GM19467 (cell line): Measurements from ENCODE around the gene ZNF862.

ENCODE experiments used
- ATAC-seq: cut with Tn5 transposase; IDR thresholded peaks from one replicate; pipeline ENCODE4 v1.9.1; 2021; ENCODE audit warnings: mild to moderate bottlenecking, moderate library complexity; ENCODE audit not compliant: unreplicated experiment

The ZNF862 gene

GRCh38 chr7:149838224-149838991 lies at the start of gene ZNF862:
Gene ZNF862, plus strand, starts transcription at chr7:149838375. Its CDS starts 237 bp downstream, at chr7:149838612.
- peak; percentile 98 for ATAC-seq

- no peak for ATAC-seq
These were observed 49.1 kb upstream of the ZNF862 start for GRCh38 chr7:149789101-149789500.

DNA sequence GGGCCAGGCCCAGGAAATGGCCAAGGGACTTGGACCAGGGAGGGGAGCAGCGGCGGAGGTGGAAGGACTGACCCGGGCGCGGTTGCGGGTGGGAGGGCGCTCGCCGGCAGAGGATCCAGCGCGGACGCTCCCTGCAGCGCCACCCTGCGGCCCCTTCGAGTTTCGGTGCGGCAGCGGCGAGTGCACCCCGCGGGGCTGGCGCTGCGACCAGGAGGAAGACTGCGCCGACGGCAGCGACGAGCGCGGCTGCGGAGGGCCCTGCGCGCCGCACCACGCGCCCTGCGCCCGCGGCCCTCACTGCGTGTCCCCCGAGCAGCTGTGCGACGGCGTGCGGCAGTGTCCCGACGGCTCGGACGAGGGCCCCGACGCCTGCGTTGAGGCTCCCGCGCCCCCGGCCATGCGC lies 48.0 kb upstream of the ZNF862 start:
- no peak for ATAC-seq

DNA sequence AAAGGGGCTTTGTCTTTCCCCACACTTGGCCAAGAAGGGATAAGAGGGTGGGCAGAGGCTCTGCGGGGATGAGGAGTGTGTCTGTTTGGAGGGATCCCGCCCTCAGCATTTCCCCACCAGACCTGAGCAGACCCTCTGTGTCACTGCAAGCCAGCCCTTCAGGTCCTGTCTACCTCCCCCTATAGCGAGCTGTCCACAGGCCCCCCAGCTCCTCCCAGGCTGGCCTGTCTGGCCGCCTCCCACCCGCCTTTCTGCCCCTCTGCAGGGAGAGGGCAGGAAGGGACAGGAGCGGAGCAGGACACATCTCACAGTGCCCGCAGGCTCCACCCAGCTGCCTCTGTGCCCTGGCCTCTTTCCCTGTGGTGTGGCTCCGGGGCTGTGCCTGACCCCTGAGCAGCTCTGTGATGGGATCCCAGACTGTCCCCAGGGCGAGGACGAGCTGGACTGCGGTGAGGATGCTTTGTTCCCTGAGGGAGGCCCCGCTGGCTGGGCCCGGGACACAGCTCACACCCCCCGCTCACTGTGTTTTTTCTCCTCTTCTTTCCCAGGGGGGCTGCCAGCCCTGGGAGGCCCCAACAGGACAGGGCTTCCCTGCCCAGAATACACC lies 47.3 kb upstream of the ZNF862 start:
- no peak for ATAC-seq

DNA sequence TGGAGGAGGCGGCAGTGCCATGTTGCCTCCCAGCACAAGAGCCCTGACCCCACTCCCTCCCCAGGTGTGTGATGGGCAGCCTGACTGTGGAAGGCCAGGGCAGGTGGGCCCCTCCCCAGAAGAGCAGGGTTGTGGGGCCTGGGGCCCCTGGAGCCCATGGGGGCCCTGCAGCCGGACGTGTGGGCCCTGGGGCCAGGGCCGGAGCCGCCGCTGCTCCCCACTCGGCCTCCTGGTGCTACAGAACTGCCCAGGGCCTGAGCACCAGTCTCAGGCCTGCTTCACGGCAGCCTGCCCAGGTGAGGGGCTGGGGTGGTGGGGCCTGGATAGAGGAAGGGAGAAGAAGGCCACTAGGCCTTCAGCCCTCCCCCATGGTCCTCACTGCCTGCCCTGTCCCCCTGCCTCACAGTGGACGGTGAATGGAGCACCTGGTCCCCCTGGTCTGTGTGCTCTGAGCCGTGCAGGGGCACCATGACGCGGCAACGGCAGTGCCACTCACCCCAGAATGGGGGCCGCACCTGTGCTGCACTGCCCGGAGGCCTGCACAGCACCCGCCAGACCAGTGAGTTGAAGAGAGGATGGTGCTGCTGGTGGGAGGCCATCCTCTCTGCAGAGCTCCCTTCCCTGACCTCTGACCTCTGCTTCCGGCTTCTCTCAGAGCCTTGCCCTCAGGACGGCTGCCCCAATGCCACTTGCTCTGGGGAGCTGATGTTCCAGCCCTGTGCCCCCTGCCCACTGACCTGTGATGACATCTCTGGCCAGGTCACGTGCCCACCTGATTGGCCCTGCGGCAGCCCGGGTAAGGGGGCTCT lies 46.6 kb upstream of the ZNF862 start:
- ATAC-seq: no peak

DNA sequence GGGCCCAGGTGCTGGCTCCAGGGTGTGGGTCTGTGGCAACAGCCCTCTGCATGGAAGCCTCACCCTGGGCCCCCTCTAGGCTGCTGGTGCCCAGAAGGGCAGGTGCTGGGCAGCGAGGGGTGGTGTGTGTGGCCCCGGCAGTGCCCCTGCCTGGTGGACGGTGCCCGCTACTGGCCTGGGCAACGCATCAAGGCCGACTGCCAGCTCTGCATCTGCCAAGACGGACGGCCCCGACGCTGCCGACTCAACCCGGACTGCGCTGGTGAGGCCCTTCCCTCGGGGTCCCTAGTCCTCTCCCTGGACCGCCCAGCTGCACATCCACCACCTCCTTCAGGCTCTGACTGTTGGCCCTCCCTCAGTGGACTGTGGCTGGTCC lies 46.0 kb upstream of the ZNF862 start:
- no peak for ATAC-seq

DNA sequence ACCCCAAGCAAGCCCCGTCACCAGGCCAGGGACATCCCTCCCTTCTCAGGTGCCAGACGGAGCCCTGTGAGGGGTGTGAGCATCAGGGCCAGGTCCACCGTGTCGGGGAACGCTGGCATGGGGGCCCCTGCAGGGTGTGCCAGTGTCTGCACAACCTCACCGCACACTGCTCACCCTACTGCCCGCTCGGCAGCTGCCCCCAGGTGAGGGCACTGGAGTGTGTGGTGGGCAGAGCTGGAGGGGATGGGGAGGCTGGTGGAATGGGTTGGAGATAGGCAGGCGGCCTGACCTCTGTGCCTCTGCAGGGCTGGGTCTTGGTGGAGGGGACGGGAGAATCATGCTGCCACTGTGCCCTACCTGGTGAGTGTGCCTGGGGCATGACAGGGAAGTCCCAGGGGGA lies 44.9 kb upstream of the ZNF862 start:
- ATAC-seq: no peak

DNA sequence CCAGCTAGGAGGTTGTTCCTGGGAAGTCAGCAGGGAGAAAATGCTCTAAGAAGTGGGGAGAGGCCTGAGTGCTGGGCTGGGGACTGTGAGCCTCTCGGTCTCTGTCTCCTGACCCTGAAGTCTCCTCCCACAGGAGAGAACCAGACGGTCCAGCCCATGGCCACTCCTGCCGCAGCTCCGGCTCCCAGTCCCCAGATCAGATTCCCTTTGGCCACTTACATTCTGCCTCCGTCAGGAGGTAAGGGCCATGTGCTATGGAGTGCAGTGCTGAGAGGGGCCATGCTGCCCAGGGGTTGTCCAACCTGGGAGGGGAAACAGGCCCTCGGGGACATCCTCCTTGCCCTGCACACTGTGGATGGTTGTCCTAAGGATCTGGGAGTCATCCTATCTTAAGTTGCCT lies 43.5 kb upstream of the ZNF862 start:
- no peak for ATAC-seq

DNA sequence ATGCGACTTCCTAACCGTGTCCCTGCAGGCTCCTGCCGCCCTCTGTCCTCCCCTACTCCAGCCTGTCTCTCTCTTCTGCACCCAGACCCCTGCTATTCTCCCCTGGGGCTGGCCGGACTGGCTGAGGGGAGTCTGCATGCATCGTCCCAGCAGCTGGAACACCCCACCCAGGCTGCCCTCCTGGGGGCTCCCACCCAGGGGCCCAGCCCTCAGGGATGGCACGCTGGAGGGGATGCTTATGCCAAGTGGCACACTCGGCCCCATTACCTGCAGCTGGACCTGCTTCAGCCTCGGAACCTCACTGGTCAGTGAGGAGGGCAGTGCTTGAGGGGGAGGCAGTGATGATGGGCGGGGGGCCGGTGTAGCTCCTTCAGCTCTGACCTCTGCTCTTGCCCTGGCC lies 43.0 kb upstream of the ZNF862 start:
- no peak for ATAC-seq

GRCh38 chr7:149796287-149796860 lies 41.8 kb upstream of the ZNF862 start:
- no peak for ATAC-seq

DNA sequence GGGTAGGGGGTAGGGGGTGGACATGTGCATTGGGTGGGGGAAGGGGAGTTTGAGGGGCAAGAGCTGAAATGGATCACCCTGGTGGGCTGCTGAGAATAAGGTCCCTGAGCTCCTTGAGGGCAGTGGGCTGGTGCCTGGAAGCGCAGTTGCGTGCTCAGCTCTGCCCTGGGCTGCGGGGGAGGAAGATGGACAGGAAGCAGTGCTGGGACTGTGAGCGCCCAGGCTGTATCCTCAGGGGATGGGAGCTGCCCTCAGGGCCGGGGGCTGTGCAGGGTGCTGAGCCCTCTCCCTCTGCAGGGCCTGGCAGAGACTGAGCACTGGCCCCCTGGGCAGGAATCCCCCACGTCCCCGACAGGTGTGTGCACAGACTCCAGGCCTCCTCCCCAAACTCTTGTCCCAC lies 40.4 kb upstream of the ZNF862 start:
- no peak for ATAC-seq

DNA sequence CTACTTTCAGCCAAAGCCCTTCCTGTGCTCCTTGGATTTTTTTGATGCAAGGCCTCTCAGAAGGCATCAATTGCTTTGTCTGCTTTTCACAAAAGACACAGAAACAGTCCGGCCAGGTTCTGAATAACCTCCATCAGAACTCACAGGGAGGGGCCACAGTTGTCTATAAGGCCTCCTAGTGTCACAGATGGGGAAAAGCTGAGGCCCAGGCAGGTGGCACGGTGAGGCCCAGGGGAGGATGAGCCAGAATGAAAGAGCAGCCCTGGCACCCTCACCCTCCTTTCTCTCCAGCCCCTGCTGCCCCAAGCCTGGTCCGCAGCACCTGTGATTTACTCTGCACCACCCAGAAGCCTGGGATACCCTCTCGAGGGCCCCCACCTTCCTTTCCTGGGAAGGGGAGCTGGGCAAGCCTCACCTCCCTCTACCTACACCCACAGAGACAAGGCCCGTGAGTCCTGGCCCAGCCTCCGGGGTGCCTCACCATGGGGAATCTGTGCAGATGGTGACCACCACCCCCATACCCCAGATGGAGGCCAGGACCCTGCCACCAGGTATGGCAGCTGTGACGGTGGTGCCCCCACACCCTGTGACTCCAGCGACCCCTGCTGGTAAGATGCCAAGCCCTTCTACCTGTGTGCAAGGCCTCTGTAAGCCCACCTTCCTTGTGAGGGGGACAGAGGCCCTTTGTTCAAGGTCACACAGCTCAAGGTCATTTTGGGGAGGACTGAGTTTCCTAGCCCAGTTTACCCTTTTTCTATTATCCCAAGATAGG lies 38.6 kb upstream of the ZNF862 start:
- ATAC-seq: no peak

- no peak for ATAC-seq
These were observed 38.0 kb upstream of the ZNF862 start for GRCh38 chr7:149800169-149800555.

GRCh38 chr7:149801002-149801566 lies 37.1 kb upstream of the ZNF862 start:
- ATAC-seq: no peak

DNA sequence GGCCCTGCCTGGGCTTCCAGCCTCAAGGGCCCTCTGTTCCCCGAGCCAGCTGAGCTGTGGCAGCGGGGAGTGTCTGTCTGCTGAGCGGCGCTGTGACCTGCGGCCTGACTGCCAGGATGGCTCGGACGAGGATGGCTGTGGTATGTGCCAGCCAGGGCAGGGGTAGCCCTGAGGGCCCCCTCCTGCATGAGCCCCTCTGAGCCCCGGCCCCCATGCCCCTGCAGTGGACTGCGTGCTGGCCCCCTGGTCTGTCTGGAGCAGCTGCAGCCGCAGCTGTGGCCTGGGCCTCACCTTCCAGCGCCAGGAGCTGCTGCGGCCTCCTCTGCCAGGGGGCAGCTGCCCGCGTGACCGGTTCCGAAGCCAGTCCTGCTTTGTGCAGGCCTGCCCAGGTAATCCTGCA lies 36.4 kb upstream of the ZNF862 start:
- ATAC-seq: no peak

DNA sequence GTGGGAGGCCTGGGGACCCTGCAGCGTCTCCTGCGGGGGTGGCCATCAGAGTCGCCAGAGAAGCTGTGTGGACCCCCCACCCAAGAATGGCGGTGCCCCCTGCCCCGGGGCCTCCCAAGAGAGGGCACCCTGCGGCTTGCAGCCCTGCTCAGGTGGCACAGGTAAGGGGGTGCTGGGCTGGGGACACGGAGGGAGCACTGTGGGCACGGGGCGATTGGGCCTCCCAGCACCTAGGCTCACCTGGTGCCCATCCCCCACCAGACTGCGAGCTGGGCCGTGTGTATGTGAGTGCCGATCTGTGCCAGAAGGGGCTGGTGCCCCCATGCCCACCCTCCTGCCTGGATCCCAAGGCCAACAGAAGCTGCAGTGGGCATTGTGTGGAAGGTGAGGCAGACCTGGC lies 35.2 kb upstream of the ZNF862 start:
- no peak for ATAC-seq

DNA sequence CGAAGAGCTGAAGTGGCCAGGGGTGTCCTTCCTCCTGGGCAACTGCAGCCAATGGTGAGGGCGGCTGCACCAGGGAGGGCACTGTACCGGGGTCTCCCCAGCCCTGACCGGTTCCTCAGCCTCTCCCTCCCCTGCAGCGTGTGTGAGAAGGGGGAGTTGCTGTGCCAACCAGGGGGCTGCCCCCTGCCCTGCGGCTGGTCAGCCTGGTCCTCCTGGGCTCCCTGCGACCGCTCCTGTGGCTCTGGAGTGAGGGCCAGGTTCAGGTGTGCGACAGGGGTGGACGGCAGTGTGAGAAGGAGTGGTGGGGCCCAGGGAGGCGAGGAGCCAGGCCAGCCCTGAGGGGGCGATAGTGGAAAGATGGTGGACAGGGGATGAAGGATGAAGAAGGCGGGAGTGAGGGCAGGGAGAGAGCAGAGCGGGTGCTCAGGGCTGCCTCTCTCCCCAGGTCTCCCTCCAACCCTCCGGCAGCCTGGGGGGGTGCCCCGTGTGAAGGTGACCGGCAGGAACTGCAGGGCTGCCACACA lies 34.6 kb upstream of the ZNF862 start:
- no peak for ATAC-seq

GRCh38 chr7:149804106-149804505 lies 34.1 kb upstream of the ZNF862 start:
- no peak for ATAC-seq

- ATAC-seq: no peak
These were observed 31.4 kb upstream of the ZNF862 start for GRCh38 chr7:149806726-149807125.

DNA sequence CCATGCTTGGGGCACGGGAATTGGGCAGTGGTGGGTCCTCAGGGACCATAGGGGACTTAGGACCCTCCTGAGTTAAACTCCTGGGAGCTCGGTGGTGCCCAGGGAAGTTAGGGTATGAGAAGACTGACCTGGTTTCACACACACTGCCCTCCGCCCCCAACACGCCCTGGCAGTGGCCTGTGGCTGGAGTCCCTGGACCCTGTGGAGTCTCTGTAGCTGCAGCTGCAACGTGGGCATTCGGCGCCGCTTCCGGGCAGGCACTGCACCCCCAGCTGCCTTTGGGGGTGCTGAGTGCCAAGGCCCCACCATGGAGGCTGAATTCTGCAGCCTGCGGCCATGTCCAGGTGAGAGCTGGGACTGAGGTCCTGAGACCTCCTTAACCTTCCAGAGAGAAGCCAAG lies 29.9 kb upstream of the ZNF862 start:
- ATAC-seq: no peak
